HepG2 (cell line): ENCODE measurements around the gene CCBE1.

Experiments
- ATF3 ChIP-seq: sonication (generic); formaldehyde crosslinking; IDR thresholded peaks from 2 replicates; pipeline ENCODE4 v1.4.0; 2020; ENCODE audit warnings: missing genetic modification reagents
- CREM ChIP-seq, 2 experiments: sonication (generic) in 1 of 2; formaldehyde crosslinking in 1 of 2; IDR thresholded peaks; 2 replicates each; pipeline versions ENCODE4 v1.4.0 to v1.6.1; 2016 to 2020; ENCODE audit warnings: antibody characterized with exemption in 1 of 2, mild to moderate bottlenecking in 1 of 2, missing genetic modification reagents in 1 of 2
- EZH2 ChIP-seq: conservative IDR thresholded peaks from 2 replicates; pipeline ENCODE4 v1.6.1; 2012; ENCODE audit warnings: mild to moderate bottlenecking, low read depth, low read length, moderate library complexity
- HNRNPLL ChIP-seq: fragments of 200-400 bp; formaldehyde crosslinking; IDR thresholded peaks from 2 replicates; pipeline ENCODE4 v1.6.1; 2017; ENCODE audit warnings: mild to moderate bottlenecking, low read depth, low read length; ENCODE audit not compliant: poor library complexity, severe bottlenecking
- POLR2AphosphoS5 ChIP-seq: IDR thresholded peaks from 2 replicates; pipeline ENCODE4 v1.6.1; 2012; ENCODE audit warnings: low read depth, low read length
- REST ChIP-seq, 2 experiments: IDR thresholded peaks; 2 replicates each; pipeline ENCODE4 v1.6.1; 2011 to 2012; ENCODE audit warnings: low read length in 2 of 2, borderline replicate concordance in 1 of 2, low read depth in 1 of 2, mild to moderate bottlenecking in 1 of 2, moderate library complexity in 1 of 2
- USF2 ChIP-seq, 2 experiments: sonication (generic) in 1 of 2; formaldehyde crosslinking in 1 of 2; IDR thresholded peaks; 2 replicates each; pipeline versions ENCODE4 v1.5.1 to v1.6.1; 2011 to 2020; ENCODE audit warnings: borderline replicate concordance in 1 of 2, low read depth in 1 of 2, low read length in 1 of 2, mild to moderate bottlenecking in 1 of 2, missing genetic modification reagents in 1 of 2, moderate library complexity in 1 of 2
- ZFP41 ChIP-seq: sonication (generic); formaldehyde crosslinking; IDR thresholded peaks from 2 replicates; pipeline ENCODE4 v1.4.0; 2020; ENCODE audit warnings: mild to moderate bottlenecking, missing genetic modification reagents, borderline replicate concordance
- ZNF143 ChIP-seq: sonication (generic); formaldehyde crosslinking; IDR thresholded peaks from 2 replicates; pipeline ENCODE4 v1.4.0; 2020; ENCODE audit warnings: missing genetic modification reagents
- ZNF296 ChIP-seq: sonication (generic); formaldehyde crosslinking; conservative IDR thresholded peaks from 2 replicates; pipeline ENCODE4 v1.5.0; 2020; ENCODE audit warnings: mild to moderate bottlenecking, missing genetic modification reagents
- ZNF513 ChIP-seq: sonication (generic); formaldehyde crosslinking; conservative IDR thresholded peaks from 2 replicates; pipeline ENCODE4 v1.5.0; 2020; ENCODE audit warnings: missing genetic modification reagents
- ZNF556 ChIP-seq: sonication (generic); formaldehyde crosslinking; IDR thresholded peaks from 2 replicates; pipeline ENCODE4 v1.4.0; 2020; ENCODE audit warnings: mild to moderate bottlenecking, missing genetic modification reagents, borderline replicate concordance

GRCh38 chr18:59429608-59430007 lies 267.6 kb downstream of the CCBE1 start:
- TF ChIP-seq ZNF143 (CRISPR knock-in tag) = no peak
- no peak for TF ChIP-seq ZNF513 (CRISPR knock-in tag)
- no peak for TF ChIP-seq ZFP41 (CRISPR knock-in tag)
- TF ChIP-seq USF2 (IDR thresholded peaks at IDR 0.05; ENCODE audit: low read depth, low read length) = no peak
- no peak for TF ChIP-seq USF2 (CRISPR knock-in tag; IDR thresholded peaks at IDR 0.05; ENCODE audit: borderline replicate concordance)
- TF ChIP-seq EZH2 = no peak
- no peak for TF ChIP-seq ZNF296 (CRISPR knock-in tag)
- no peak for TF ChIP-seq ZNF556 (CRISPR knock-in tag)
- no peak for TF ChIP-seq ATF3 (CRISPR knock-in tag)
- TF ChIP-seq HNRNPLL = no peak
- TF ChIP-seq CREM (IDR thresholded peaks at IDR 0.05) = no peak
- TF ChIP-seq CREM (CRISPR knock-in tag; IDR thresholded peaks at IDR 0.05) = no peak
- no peak for TF ChIP-seq POLR2AphosphoS5
- TF ChIP-seq REST (IDR thresholded peaks at IDR 0.05; ENCODE audit: borderline replicate concordance in 1 of 2, low read depth in 1 of 2, low read length in 2 of 2) = no peak
